GM23338 (cell line): ENCODE data around the gene ZNF322. TPM values are rescaled to one million over a fixed set of nuclear protein-coding genes. Genes with fewer than 3 reads are reported as not detected.

Source experiments
- ATAC-seq: fragments of 200-7000 bp; cut with Tn5 transposase; 3 replicates; pipeline ENCODE4 v1.9.1; 2020
- DNase-seq: peaks from one replicate; pipeline ENCODE4 v3.0.0-alpha.2; 2015; ENCODE audit warnings: low spot score
- H2AFZ ChIP-seq: fragments of 200-600 bp; sonication (generic); 2 replicates; pipeline ENCODE4 v1.8.0; 2016; ENCODE audit warnings: antibody characterized with exemption, mild to moderate bottlenecking, moderate library complexity
- H3F3A ChIP-seq: fragments of 200-600 bp; sonication (generic); replicated peaks from 2 replicates; pipeline ENCODE4 v1.8.0; 2017; ENCODE audit warnings: antibody characterized with exemption, mixed run types, low read depth
- H3K27ac ChIP-seq: fragments of 200-600 bp; sonication (generic); 2 replicates; pipeline ENCODE4 v1.6.1; 2016; ENCODE audit warnings: low read depth
- H3K27me3 ChIP-seq: fragments of 200-600 bp; sonication (generic); 2 replicates; pipeline ENCODE4 v1.8.0; 2016; ENCODE audit warnings: mild to moderate bottlenecking, mixed run types, moderate library complexity; ENCODE audit not compliant: insufficient read depth
- H3K36me3 ChIP-seq: fragments of 200-600 bp; sonication (generic); 2 replicates; pipeline ENCODE4 v1.8.0; 2016; ENCODE audit warnings: mild to moderate bottlenecking; ENCODE audit not compliant: insufficient read depth
- H3K4me1 ChIP-seq: fragments of 200-600 bp; sonication (generic); 2 replicates; pipeline ENCODE4 v1.8.0; 2016; ENCODE audit warnings: mild to moderate bottlenecking, moderate library complexity; ENCODE audit not compliant: insufficient read depth
- H3K4me2 ChIP-seq: fragments of 200-600 bp; sonication (generic); 2 replicates; pipeline ENCODE4 v1.7.1; 2017; ENCODE audit warnings: mixed run types
- H3K4me3 ChIP-seq: fragments of 200-600 bp; sonication (generic); 2 replicates; pipeline ENCODE4 v1.6.1; 2016; ENCODE audit warnings: mixed run types
- H3K79me2 ChIP-seq: fragments of 200-600 bp; sonication (generic); replicated peaks from 2 replicates; pipeline ENCODE4 v1.8.0; 2017; ENCODE audit warnings: mild to moderate bottlenecking; ENCODE audit not compliant: insufficient read depth
- H3K9me2 ChIP-seq: fragments of 200-600 bp; sonication (generic); 2 replicates; pipeline ENCODE4 v1.8.0; 2017; ENCODE audit not compliant: insufficient read depth
- H4K20me1 ChIP-seq: fragments of 200-600 bp; sonication (generic); replicated peaks from 2 replicates; pipeline ENCODE4 v1.8.0; 2017; ENCODE audit warnings: mild to moderate bottlenecking; ENCODE audit not compliant: insufficient read depth
- H3K27ac Mint-ChIP-seq: 2 replicates; pipeline ENCODE4 v1.8.0; 2020; ENCODE audit warnings: inconsistent platforms, mild to moderate bottlenecking, moderate library complexity, mixed read lengths
- H3K27me3 Mint-ChIP-seq: 3 replicates; pipeline ENCODE4 v1.8.0; 2022; ENCODE audit warnings: low read depth, mild to moderate bottlenecking, moderate library complexity, mixed read lengths, inconsistent platforms; ENCODE audit not compliant: insufficient read depth, poor library complexity
- H3K36me3 Mint-ChIP-seq: 3 replicates; pipeline ENCODE4 v1.8.0; 2021; ENCODE audit warnings: low read depth, mild to moderate bottlenecking, inconsistent platforms, moderate library complexity, mixed read lengths
- H3K4me1 Mint-ChIP-seq: 3 replicates; pipeline ENCODE4 v1.8.0; 2020; ENCODE audit warnings: mild to moderate bottlenecking, inconsistent platforms, mixed read lengths
- H3K4me3 Mint-ChIP-seq: 3 replicates; pipeline ENCODE4 v1.8.0; 2021; ENCODE audit warnings: moderate library complexity, mild to moderate bottlenecking, inconsistent platforms, mixed read lengths
- H3K9me3 Mint-ChIP-seq: 3 replicates; pipeline ENCODE4 v1.8.0; 2020; ENCODE audit warnings: moderate library complexity, mild to moderate bottlenecking, inconsistent platforms, mixed read lengths
- CREB1 ChIP-seq: fragments of 250-450 bp; sonication (Bioruptor Pico); IDR thresholded peaks from 2 replicates; pipeline ENCODE4 v1.5.0; 2020; ENCODE audit warnings: low read depth, mild to moderate bottlenecking, moderate library complexity
- EZH2 ChIP-seq: fragments of 200-600 bp; sonication (generic); IDR thresholded peaks from one replicate; pipeline ENCODE4 v1.8.0; 2017; ENCODE audit warnings: antibody characterized with exemption, mild to moderate bottlenecking, low read depth; ENCODE audit not compliant: unreplicated experiment
- EZH2phosphoT487 ChIP-seq: fragments of 200-600 bp; sonication (generic); IDR thresholded peaks from one replicate; pipeline ENCODE4 v1.8.1; 2018; ENCODE audit warnings: antibody characterized with exemption; ENCODE audit not compliant: unreplicated experiment
- JUNB ChIP-seq: IDR thresholded peaks from one replicate; pipeline ENCODE4 v1.6.1; 2016; ENCODE audit warnings: antibody characterized with exemption; ENCODE audit not compliant: unreplicated experiment
- NANOG ChIP-seq: IDR thresholded peaks from 2 replicates; pipeline ENCODE4 v1.6.1; 2016; ENCODE audit warnings: antibody characterized with exemption, borderline replicate concordance
- STAT1 ChIP-seq: IDR thresholded peaks from one replicate; pipeline ENCODE4 v1.6.1; 2016; ENCODE audit warnings: antibody characterized with exemption; ENCODE audit not compliant: unreplicated experiment
- ZNF114 ChIP-seq: fragments of 250-450 bp; sonication (Bioruptor Pico); IDR thresholded peaks from 2 replicates; pipeline ENCODE4 v1.5.0; 2020; ENCODE audit warnings: mild to moderate bottlenecking, moderate library complexity
- polyA plus RNA-seq: library from polyadenylated mRNA; unstranded; fragments of >200 nt; fragmentation: Nextera tagmentation; extraction: Ambion mirVana; gene quantifications from 2 replicates; pipeline ENCODE4 v1.2.1, GENCODE V29; 2016
- total RNA-seq: library from RNA; depleted of rRNA; stranded (reverse); fragments of >200 nt; shearing (Covaris generic); gene quantifications from 2 replicates; pipeline ENCODE4 v1.2.3, GENCODE V29; 2014
- TF ChIP-seq, protein P1 (sequence below): IDR thresholded peaks from one replicate; pipeline ENCODE4 v1.6.1; 2018; ENCODE audit warnings: antibody characterized with exemption; ENCODE audit not compliant: unreplicated experiment
- TF ChIP-seq, protein P2 (sequence below): fragments of 250-450 bp; sonication (Bioruptor Pico); IDR thresholded peaks from 2 replicates; pipeline ENCODE4 v1.5.0; 2020; ENCODE audit warnings: mild to moderate bottlenecking, moderate library complexity
- TF ChIP-seq, protein P3 (sequence below): IDR thresholded peaks from 2 replicates; pipeline ENCODE4 v1.6.1; 2016; ENCODE audit warnings: antibody characterized with exemption

Gene ZNF322
- total and polyA plus RNA-seq, 2 experiments from 2014 or later: 43.3 to 61.0 TPM

GRCh38 chr6:26629359-26629758 lies 30.2 kb downstream of the ZNF322 start:
- Histone ChIP-seq H3K79me2 (no peaks in the 10 kb centered on the region), H3K4me1 (no peaks in the 10 kb centered on the region), H2AFZ (no peak overlapping the region), H3K36me3 (no peaks in the 10 kb centered on the region), H3K27ac (no peak overlapping the region), H3F3A (no peaks in the 10 kb centered on the region), H3K27me3 (no peaks in the 10 kb centered on the region), H3K4me2 (no peak overlapping the region), H4K20me1 (peaks cover 8% of the 10 kb centered on the region; the same call in 1 of the 2 replicates), H3K9me2 (no peaks in the 10 kb centered on the region), H3K4me3 (no peak overlapping the region)
- no peak for DNase-seq
- Mint-ChIP-seq H3K4me3 (no peak overlapping the region), H3K4me1 (no peaks in the 10 kb centered on the region), H3K9me3 (peaks cover 13% of the 10 kb centered on the region), H3K27me3 (no peaks in the 10 kb centered on the region), H3K27ac (no peak overlapping the region), H3K36me3 (no peaks in the 10 kb centered on the region)
- TF ChIP-seq, protein P1, sequence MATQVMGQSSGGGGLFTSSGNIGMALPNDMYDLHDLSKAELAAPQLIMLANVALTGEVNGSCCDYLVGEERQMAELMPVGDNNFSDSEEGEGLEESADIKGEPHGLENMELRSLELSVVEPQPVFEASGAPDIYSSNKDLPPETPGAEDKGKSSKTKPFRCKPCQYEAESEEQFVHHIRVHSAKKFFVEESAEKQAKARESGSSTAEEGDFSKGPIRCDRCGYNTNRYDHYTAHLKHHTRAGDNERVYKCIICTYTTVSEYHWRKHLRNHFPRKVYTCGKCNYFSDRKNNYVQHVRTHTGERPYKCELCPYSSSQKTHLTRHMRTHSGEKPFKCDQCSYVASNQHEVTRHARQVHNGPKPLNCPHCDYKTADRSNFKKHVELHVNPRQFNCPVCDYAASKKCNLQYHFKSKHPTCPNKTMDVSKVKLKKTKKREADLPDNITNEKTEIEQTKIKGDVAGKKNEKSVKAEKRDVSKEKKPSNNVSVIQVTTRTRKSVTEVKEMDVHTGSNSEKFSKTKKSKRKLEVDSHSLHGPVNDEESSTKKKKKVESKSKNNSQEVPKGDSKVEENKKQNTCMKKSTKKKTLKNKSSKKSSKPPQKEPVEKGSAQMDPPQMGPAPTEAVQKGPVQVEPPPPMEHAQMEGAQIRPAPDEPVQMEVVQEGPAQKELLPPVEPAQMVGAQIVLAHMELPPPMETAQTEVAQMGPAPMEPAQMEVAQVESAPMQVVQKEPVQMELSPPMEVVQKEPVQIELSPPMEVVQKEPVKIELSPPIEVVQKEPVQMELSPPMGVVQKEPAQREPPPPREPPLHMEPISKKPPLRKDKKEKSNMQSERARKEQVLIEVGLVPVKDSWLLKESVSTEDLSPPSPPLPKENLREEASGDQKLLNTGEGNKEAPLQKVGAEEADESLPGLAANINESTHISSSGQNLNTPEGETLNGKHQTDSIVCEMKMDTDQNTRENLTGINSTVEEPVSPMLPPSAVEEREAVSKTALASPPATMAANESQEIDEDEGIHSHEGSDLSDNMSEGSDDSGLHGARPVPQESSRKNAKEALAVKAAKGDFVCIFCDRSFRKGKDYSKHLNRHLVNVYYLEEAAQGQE: no peak
- TF ChIP-seq, protein P2, sequence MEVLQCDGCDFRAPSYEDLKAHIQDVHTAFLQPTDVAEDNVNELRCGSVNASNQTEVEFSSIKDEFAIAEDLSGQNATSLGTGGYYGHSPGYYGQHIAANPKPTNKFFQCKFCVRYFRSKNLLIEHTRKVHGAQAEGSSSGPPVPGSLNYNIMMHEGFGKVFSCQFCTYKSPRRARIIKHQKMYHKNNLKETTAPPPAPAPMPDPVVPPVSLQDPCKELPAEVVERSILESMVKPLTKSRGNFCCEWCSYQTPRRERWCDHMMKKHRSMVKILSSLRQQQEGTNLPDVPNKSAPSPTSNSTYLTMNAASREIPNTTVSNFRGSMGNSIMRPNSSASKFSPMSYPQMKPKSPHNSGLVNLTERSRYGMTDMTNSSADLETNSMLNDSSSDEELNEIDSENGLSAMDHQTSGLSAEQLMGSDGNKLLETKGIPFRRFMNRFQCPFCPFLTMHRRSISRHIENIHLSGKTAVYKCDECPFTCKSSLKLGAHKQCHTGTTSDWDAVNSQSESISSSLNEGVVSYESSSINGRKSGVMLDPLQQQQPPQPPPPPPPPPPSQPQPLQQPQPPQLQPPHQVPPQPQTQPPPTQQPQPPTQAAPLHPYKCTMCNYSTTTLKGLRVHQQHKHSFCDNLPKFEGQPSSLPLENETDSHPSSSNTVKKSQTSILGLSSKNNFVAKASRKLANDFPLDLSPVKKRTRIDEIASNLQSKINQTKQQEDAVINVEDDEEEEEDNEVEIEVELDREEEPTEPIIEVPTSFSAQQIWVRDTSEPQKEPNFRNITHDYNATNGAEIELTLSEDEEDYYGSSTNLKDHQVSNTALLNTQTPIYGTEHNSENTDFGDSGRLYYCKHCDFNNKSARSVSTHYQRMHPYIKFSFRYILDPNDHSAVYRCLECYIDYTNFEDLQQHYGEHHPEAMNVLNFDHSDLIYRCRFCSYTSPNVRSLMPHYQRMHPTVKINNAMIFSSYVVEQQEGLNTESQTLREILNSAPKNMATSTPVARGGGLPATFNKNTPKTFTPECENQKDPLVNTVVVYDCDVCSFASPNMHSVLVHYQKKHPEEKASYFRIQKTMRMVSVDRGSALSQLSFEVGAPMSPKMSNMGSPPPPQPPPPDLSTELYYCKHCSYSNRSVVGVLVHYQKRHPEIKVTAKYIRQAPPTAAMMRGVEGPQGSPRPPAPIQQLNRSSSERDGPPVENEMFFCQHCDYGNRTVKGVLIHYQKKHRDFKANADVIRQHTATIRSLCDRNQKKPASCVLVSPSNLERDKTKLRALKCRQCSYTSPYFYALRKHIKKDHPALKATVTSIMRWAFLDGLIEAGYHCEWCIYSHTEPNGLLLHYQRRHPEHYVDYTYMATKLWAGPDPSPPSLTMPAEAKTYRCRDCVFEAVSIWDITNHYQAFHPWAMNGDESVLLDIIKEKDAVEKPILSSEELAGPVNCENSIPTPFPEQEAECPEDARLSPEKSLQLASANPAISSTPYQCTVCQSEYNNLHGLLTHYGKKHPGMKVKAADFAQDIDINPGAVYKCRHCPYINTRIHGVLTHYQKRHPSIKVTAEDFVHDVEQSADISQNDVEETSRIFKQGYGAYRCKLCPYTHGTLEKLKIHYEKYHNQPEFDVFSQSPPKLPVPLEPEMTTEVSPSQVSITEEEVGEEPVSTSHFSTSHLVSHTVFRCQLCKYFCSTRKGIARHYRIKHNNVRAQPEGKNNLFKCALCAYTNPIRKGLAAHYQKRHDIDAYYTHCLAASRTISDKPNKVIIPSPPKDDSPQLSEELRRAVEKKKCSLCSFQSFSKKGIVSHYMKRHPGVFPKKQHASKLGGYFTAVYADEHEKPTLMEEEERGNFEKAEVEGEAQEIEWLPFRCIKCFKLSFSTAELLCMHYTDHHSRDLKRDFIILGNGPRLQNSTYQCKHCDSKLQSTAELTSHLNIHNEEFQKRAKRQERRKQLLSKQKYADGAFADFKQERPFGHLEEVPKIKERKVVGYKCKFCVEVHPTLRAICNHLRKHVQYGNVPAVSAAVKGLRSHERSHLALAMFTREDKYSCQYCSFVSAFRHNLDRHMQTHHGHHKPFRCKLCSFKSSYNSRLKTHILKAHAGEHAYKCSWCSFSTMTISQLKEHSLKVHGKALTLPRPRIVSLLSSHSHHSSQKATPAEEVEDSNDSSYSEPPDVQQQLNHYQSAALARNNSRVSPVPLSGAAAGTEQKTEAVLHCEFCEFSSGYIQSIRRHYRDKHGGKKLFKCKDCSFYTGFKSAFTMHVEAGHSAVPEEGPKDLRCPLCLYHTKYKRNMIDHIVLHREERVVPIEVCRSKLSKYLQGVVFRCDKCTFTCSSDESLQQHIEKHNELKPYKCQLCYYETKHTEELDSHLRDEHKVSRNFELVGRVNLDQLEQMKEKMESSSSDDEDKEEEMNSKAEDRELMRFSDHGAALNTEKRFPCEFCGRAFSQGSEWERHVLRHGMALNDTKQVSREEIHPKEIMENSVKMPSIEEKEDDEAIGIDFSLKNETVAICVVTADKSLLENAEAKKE (CRISPR knock-in tag): no peak
- TF ChIP-seq, protein P3, sequence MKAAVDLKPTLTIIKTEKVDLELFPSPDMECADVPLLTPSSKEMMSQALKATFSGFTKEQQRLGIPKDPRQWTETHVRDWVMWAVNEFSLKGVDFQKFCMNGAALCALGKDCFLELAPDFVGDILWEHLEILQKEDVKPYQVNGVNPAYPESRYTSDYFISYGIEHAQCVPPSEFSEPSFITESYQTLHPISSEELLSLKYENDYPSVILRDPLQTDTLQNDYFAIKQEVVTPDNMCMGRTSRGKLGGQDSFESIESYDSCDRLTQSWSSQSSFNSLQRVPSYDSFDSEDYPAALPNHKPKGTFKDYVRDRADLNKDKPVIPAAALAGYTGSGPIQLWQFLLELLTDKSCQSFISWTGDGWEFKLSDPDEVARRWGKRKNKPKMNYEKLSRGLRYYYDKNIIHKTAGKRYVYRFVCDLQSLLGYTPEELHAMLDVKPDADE: no peak
- TF ChIP-seq EZH2phosphoT487 (no peak), ZNF114 (CRISPR knock-in tag) (no peak), EZH2 (no peak), CREB1 (CRISPR knock-in tag) (no peak), JUNB (no peak), NANOG (no peak), STAT1 (no peak)
- no peak for ATAC-seq
